Hepatocyte (in vitro differentiated cells): ENCODE data around the gene KRT35. TPM values are rescaled to one million over a fixed set of nuclear protein-coding genes. Genes with fewer than 3 reads are reported as not detected.

ENCODE experiments used
- DNase-seq: peaks from one replicate; pipeline ENCODE4 v3.0.0-alpha.2; 2016; ENCODE audit warnings: low spot score
- H2AFZ ChIP-seq: fragments of 200-600 bp; sonication (generic); 2 replicates; pipeline ENCODE4 v1.6.0; 2016; ENCODE audit warnings: antibody characterized with exemption, mild to moderate bottlenecking
- H3K27ac ChIP-seq: fragments of 200-600 bp; sonication (generic); 2 replicates; pipeline ENCODE4 v1.5.1; 2016; ENCODE audit warnings: mild to moderate bottlenecking
- H3K27me3 ChIP-seq: fragments of 200-600 bp; sonication (generic); 2 replicates; pipeline ENCODE4 v1.6.1; 2016
- H3K36me3 ChIP-seq: fragments of 200-600 bp; sonication (generic); replicated peaks from 2 replicates; pipeline ENCODE4 v1.5.1; 2016; ENCODE audit warnings: low read depth; ENCODE audit not compliant: insufficient read depth
- H3K4me1 ChIP-seq: fragments of 200-600 bp; sonication (generic); 2 replicates; pipeline ENCODE4 v1.5.1; 2016; ENCODE audit warnings: mild to moderate bottlenecking, moderate library complexity; ENCODE audit not compliant: insufficient read depth
- H3K4me2 ChIP-seq: fragments of 200-600 bp; sonication (generic); 2 replicates; pipeline ENCODE4 v1.6.0; 2016
- H3K4me3 ChIP-seq: fragments of 200-600 bp; sonication (generic); 2 replicates; pipeline ENCODE4 v1.5.1; 2016; ENCODE audit warnings: mild to moderate bottlenecking
- H3K79me2 ChIP-seq: fragments of 200-600 bp; sonication (generic); 2 replicates; pipeline ENCODE4 v1.6.0; 2017; ENCODE audit warnings: mild to moderate bottlenecking
- H3K9me2 ChIP-seq: fragments of 200-600 bp; sonication (generic); replicated peaks from 2 replicates; pipeline ENCODE4 v1.6.0; 2017; ENCODE audit warnings: mild to moderate bottlenecking; ENCODE audit not compliant: insufficient read depth
- H3K9me3 ChIP-seq: fragments of 200-600 bp; sonication (generic); 2 replicates; pipeline ENCODE4 v1.5.1; 2016; ENCODE audit warnings: low read depth, mild to moderate bottlenecking
- H4K20me1 ChIP-seq: fragments of 200-600 bp; sonication (generic); 2 replicates; pipeline ENCODE4 v1.6.0; 2016; ENCODE audit warnings: mild to moderate bottlenecking; ENCODE audit not compliant: insufficient read depth, poor library complexity, severe bottlenecking
- EZH2 ChIP-seq: fragments of 200-600 bp; sonication (generic); IDR thresholded peaks from 2 replicates; pipeline ENCODE4 v1.6.1; 2016; ENCODE audit warnings: antibody characterized with exemption, mild to moderate bottlenecking, borderline replicate concordance
- EZH2phosphoT487 ChIP-seq: fragments of 200-600 bp; sonication (generic); IDR thresholded peaks from one replicate; pipeline ENCODE4 v1.6.1; 2018; ENCODE audit warnings: antibody characterized with exemption, mild to moderate bottlenecking, low read depth, moderate library complexity; ENCODE audit not compliant: unreplicated experiment, severe bottlenecking
- WGBS: methylation state at CpG from one replicate; pipeline ENCODE4 v1.1.6; 2016; ENCODE audit warnings: low lambda C conversion rate; ENCODE audit errors: missing lambda C conversion rate; 5-methylcytosine and 5-hydroxymethylcytosine counted together
- polyA plus RNA-seq: library from polyadenylated mRNA; unstranded; fragments of >200 nt; fragmentation: Nextera tagmentation; extraction: Ambion mirVana; gene quantifications from 2 replicates; pipeline ENCODE4 v1.2.1, GENCODE V29; 2016
- total RNA-seq: library from RNA; depleted of rRNA; stranded (reverse); fragments of >200 nt; gene quantifications from 2 replicates; pipeline ENCODE4 v1.2.3, GENCODE V29; 2014
- TF ChIP-seq, protein P1 (sequence below): fragments of 200-600 bp; sonication (generic); IDR thresholded peaks from 2 replicates; pipeline ENCODE4 v1.5.1; 2016; ENCODE audit warnings: antibody characterized with exemption, mild to moderate bottlenecking; ENCODE audit not compliant: poor library complexity

KRT35 gene
- total and polyA plus RNA-seq, 2 experiments from 2014 or later = not detected

DNA sequence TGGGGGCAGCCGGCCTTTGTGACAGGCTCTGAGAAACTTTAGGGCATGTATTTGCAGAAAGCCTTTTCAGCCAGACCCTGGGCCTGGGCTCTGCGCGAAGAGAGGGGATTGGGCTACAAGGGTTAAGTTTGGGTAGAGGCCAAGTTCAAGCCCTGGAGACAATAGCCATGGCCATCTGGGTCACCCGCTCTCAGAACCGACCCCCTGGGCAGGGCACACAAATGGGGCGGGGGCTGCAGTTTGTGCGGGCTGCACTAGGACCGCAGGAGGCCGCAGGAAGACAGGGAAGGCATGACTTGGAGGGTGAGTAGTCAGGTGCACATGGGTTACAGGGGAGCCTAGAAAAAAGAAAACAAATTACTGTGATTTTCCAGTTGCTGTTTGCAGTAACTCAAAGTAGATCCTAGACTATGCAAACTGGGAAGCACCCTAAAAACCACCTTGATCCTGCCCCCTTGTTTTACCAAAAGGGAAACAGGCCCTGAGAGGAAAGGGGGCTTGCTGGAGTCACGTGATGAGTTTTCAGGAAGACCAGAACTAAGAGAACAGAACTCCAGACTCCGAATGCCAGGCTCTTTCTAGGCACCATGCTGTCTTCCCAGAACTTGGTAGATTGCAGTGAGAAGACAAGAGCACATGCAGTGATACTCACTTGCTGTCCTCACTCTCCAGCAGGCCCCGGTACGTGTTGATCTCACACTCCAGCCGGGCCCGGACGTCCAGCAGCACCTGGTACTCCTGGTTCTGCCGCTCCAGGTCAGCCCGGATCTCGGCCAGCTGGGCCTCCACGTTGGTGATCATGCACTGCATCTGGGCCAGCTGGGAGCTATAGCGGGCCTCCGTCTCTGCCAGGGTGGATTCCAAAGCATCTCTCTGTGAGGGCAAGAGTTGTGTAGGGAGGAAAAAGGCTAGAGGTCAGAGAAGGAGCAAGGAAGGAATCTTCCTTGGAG is 3.8 kb downstream of the KRT35 start:
- no peak overlapping the region for H3K4me2 ChIP-seq
- H3K79me2 ChIP-seq = no peaks in the 10 kb centered on the region
- no peaks in the 10 kb centered on the region for H3K9me3 ChIP-seq

DNA sequence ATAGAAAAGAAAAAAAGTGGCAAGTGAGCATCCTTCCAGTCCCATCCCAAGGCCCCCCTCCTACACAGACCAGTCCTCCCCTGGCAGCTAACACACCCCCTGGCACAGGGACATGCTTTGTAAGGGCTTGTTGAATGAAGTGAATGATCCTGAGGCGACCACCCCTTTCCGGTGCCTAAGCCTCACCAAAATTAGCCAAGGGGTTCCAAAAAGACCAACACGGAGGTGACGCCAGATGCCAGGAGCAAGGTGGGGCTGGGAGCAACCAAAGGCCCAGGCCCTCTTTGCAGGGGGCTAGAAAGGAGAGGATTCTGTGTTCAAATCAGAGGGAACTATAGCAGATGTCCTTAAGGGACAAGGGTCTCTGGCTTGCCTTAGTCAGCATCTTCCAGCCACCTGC is 5.5 kb downstream of the KRT35 start:
- Histone ChIP-seq H3K9me3 (no peaks in the 10 kb centered on the region), H3K27me3 (no peaks in the 10 kb centered on the region), H3K4me3 (no peak overlapping the region), H3K79me2 (no peaks in the 10 kb centered on the region), H3K4me1 (no peaks in the 10 kb centered on the region), H3K4me2 (no peak overlapping the region), H4K20me1 (no peaks in the 10 kb centered on the region), H3K27ac (no peak overlapping the region), H2AFZ (no peak overlapping the region), H3K36me3 (no peaks in the 10 kb centered on the region), H3K9me2 (no peaks in the 10 kb centered on the region)
- DNase-seq = no peak
- 92% methylated on average over 4 of the region's 4 CpGs for WGBS
- TF ChIP-seq, protein P1, sequence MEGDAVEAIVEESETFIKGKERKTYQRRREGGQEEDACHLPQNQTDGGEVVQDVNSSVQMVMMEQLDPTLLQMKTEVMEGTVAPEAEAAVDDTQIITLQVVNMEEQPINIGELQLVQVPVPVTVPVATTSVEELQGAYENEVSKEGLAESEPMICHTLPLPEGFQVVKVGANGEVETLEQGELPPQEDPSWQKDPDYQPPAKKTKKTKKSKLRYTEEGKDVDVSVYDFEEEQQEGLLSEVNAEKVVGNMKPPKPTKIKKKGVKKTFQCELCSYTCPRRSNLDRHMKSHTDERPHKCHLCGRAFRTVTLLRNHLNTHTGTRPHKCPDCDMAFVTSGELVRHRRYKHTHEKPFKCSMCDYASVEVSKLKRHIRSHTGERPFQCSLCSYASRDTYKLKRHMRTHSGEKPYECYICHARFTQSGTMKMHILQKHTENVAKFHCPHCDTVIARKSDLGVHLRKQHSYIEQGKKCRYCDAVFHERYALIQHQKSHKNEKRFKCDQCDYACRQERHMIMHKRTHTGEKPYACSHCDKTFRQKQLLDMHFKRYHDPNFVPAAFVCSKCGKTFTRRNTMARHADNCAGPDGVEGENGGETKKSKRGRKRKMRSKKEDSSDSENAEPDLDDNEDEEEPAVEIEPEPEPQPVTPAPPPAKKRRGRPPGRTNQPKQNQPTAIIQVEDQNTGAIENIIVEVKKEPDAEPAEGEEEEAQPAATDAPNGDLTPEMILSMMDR = no peak
- TF ChIP-seq EZH2 = no peak

More for the DNA sequence above, 3.8 kb downstream of the KRT35 start:
- TF ChIP-seq EZH2phosphoT487 (no peak), EZH2 (no peak)
- TF ChIP-seq, protein P1 = no peak
- H3K9me2 ChIP-seq = no peaks in the 10 kb centered on the region
- WGBS = 94% methylated on average over 22 of the region's 22 CpGs
- H3K4me3 ChIP-seq = no peak overlapping the region
- no peak overlapping the region for H3K27ac ChIP-seq
- H2AFZ ChIP-seq = no peak overlapping the region
- H3K36me3 ChIP-seq = no peaks in the 10 kb centered on the region
- H3K27me3 ChIP-seq = no peaks in the 10 kb centered on the region
- H3K4me1 ChIP-seq = no peaks in the 10 kb centered on the region
- H4K20me1 ChIP-seq = no peaks in the 10 kb centered on the region
- DNase-seq = no peak

DNA sequence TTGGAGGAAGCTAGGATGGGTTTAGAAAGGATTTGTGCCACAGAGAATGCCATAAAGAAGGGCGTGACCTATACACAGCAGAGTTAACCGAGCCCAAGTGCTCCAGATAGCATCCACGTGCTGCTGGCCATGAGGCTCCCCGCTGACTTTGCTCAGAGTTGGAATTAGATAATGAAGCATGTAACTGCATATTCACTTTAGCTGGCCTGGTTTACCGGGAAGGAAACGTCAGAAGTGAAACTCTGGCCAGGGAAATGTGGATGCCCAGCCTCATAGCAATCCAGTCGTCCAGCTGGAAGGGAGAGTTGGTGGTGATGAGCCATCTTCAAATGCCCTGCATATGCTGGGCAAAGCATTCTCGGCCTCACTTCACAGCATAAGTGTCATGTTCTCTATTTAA is 6.1 kb downstream of the KRT35 start:
- Histone ChIP-seq H3K27me3 (no peaks in the 10 kb centered on the region), H3K4me2 (no peak overlapping the region), H3K79me2 (no peaks in the 10 kb centered on the region), H2AFZ (no peak overlapping the region), H3K4me3 (no peak overlapping the region), H3K36me3 (no peaks in the 10 kb centered on the region), H3K9me3 (no peaks in the 10 kb centered on the region), H3K27ac (no peak overlapping the region), H4K20me1 (no peaks in the 10 kb centered on the region), H3K4me1 (no peaks in the 10 kb centered on the region), H3K9me2 (no peaks in the 10 kb centered on the region)
- TF ChIP-seq EZH2 = no peak
- TF ChIP-seq, protein P1 = no peak
- TF ChIP-seq EZH2phosphoT487 = no peak
- WGBS = 81% methylated on average over 8 of the region's 8 CpGs
- no peak for DNase-seq
